Hair follicular keratinocyte (primary cell): ENCODE measurements around the gene MAVS. TPM values are rescaled to one million over a fixed set of nuclear protein-coding genes. Genes with fewer than 3 reads are reported as not detected.

Source experiments
- total RNA-seq: library from RNA; depleted of rRNA; stranded (reverse); fragments of >200 nt; gene quantifications from 2 replicates; pipeline ENCODE4 v1.2.3, GENCODE V29; 2015

The MAVS gene
- 13.5 and 19.0 TPM in 2 replicates for total RNA-seq

GRCh38 chr20:3846740-3847428, at the start of gene MAVS:
Gene MAVS, plus strand, starts transcription at chr20:3846834. Its CDS starts 7,791 bp downstream, at chr20:3854625.

GRCh38 chr20:3820048-3820900, 26.4 kb upstream of the MAVS start, which contains the start of gene AP5S1:
Gene AP5S1, plus strand, starts transcription at chr20:3820547. Its CDS starts 1,571 bp downstream, at chr20:3822118.

GRCh38 chr20:3888622-3889488, 42.2 kb downstream of the MAVS start, which contains the start of gene PANK2:
Gene PANK2, plus strand, starts transcription at chr20:3889387.

Other genes starting within 250 kb of the MAVS start
- not detected in 2 replicates for gene GFRA4, start 183.4 kb upstream of the MAVS start, total RNA-seq
- gene ADAM33, start 164.8 kb upstream of the MAVS start, total RNA-seq, result 0.04 TPM in 1 of 2 replicates, not detected in the other
- not detected in 2 replicates for gene SIGLEC1, start 134.2 kb upstream of the MAVS start, total RNA-seq
- gene HSPA12B, start 114.1 kb upstream of the MAVS start, total RNA-seq, result not detected in 2 replicates
- 51.3 and 95.2 TPM in 2 replicates for gene ADISSP, start 79.1 kb upstream of the MAVS start, total RNA-seq
- not detected in 2 replicates for gene SPEF1, start 65.4 kb upstream of the MAVS start, total RNA-seq
- 53.6 and 84.6 TPM in 2 replicates for gene CENPB, start 60.1 kb upstream of the MAVS start, total RNA-seq
- 58.4 and 103 TPM in 2 replicates for gene CDC25B, start 50.5 kb upstream of the MAVS start, total RNA-seq
- gene AP5S1, start 26.3 kb upstream of the MAVS start, total RNA-seq, result 11.0 and 19.6 TPM in 2 replicates
- gene PANK2, start 42.6 kb downstream of the MAVS start, total RNA-seq, result 27.3 and 29.2 TPM in 2 replicates
- 3.3 and 6.1 TPM in 2 replicates for gene RNF24, start 168.7 kb downstream of the MAVS start, total RNA-seq